IPS-15b (cell line): ENCODE results near the gene HGD.
A peak's percentile ranks its signal among the peaks of the same experiment; 100 is the strongest.
"Not testable (repeated sequence)": the region's sequence is repeated elsewhere in the genome, so short reads cannot be mapped to it uniquely, and the experiment has no call there.

Source experiments
- H3K27me3 ChIP-seq: one replicate; pipeline ENCODE4 v1.6.1; 2013; ENCODE audit warnings: low read length; ENCODE audit not compliant: control insufficient read depth, insufficient read depth
- H3K36me3 ChIP-seq: one replicate; pipeline ENCODE4 v1.6.1; 2013; ENCODE audit warnings: low read length; ENCODE audit not compliant: control insufficient read depth, insufficient read depth
- H3K4me1 ChIP-seq: one replicate; pipeline ENCODE4 v1.6.1; 2013; ENCODE audit warnings: mild to moderate bottlenecking, low read length; ENCODE audit not compliant: control insufficient read depth, insufficient read depth
- H3K4me3 ChIP-seq: one replicate; pipeline ENCODE4 v1.5.1; 2013; ENCODE audit warnings: low read depth, low read length
- H3K9ac ChIP-seq: one replicate; pipeline ENCODE4 v1.6.1; 2013; ENCODE audit warnings: low read depth, mild to moderate bottlenecking, low read length
- H3K9me3 ChIP-seq: one replicate; pipeline ENCODE4 v1.6.1; 2013; ENCODE audit warnings: mild to moderate bottlenecking, low read length; ENCODE audit not compliant: control insufficient read depth, insufficient read depth

HGD gene

GRCh38 chr3:120678331-120678947 is 3.6 kb downstream of the HGD start:
- Histone ChIP-seq H3K4me3 (no peak overlapping the region), H3K9ac (peak overlapping the region; percentile 27), H3K9me3 (no peaks in the 10 kb centered on the region), H3K36me3 (no peaks in the 10 kb centered on the region), H3K4me1 (peaks cover 40% of the 10 kb centered on the region), H3K27me3 (no peaks in the 10 kb centered on the region)

- H3K4me3 ChIP-seq, H3K36me3 ChIP-seq, H3K9me3 ChIP-seq, H3K9ac ChIP-seq, H3K27me3 ChIP-seq: not testable (repeated sequence)
- peaks cover 40% of the 10 kb centered on the region for H3K4me1 ChIP-seq
Measured at GRCh38 chr3:120677193-120677592, 4.8 kb downstream of the HGD start.

GRCh38 chr3:120673116-120673515 is 8.9 kb downstream of the HGD start:
- Histone ChIP-seq H3K4me1 (peaks cover 14% of the 10 kb centered on the region), H3K4me3 (no peak overlapping the region), H3K9me3 (no peaks in the 10 kb centered on the region), H3K27me3 (no peaks in the 10 kb centered on the region), H3K36me3 (no peaks in the 10 kb centered on the region), H3K9ac (no peak overlapping the region)

GRCh38 chr3:120670576-120670975 is 11.5 kb downstream of the HGD start:
- no peaks in the 10 kb centered on the region for H3K36me3 ChIP-seq
- H3K27me3 ChIP-seq: no peaks in the 10 kb centered on the region
- H3K4me1 ChIP-seq: peaks cover 3% of the 10 kb centered on the region
- H3K4me3 ChIP-seq: no peak overlapping the region
- H3K9ac ChIP-seq: no peak overlapping the region
- H3K9me3 ChIP-seq: no peaks in the 10 kb centered on the region

- Histone ChIP-seq H3K27me3 (no peaks in the 10 kb centered on the region), H3K4me1 (peaks cover 3% of the 10 kb centered on the region), H3K36me3 (no peaks in the 10 kb centered on the region)
Measured at GRCh38 chr3:120664926-120665325, 17.1 kb downstream of the HGD start.

GRCh38 chr3:120661945-120662344 is 20.1 kb downstream of the HGD start:
- Histone ChIP-seq H3K36me3 (peaks cover 2% of the 10 kb centered on the region), H3K4me1 (no peaks in the 10 kb centered on the region), H3K4me3 (no peak overlapping the region), H3K27me3 (no peaks in the 10 kb centered on the region), H3K9ac (no peak overlapping the region), H3K9me3 (peaks cover 5% of the 10 kb centered on the region)

More at GRCh38 chr3:120664926-120665325, 17.1 kb downstream of the HGD start:
- Histone ChIP-seq H3K9ac (no peak overlapping the region), H3K9me3 (no peaks in the 10 kb centered on the region), H3K4me3 (no peak overlapping the region)

GRCh38 chr3:120661106-120661905 is 20.7 kb downstream of the HGD start:
- Histone ChIP-seq H3K36me3 (peaks cover 2% of the 10 kb centered on the region), H3K27me3 (no peaks in the 10 kb centered on the region), H3K4me3 (no peak overlapping the region), H3K9me3 (peaks cover 5% of the 10 kb centered on the region), H3K9ac (no peak overlapping the region), H3K4me1 (no peaks in the 10 kb centered on the region)

GRCh38 chr3:120659834-120660233 is 22.2 kb downstream of the HGD start:
- H3K9ac ChIP-seq: no peak overlapping the region
- no peaks in the 10 kb centered on the region for H3K27me3 ChIP-seq
- H3K36me3 ChIP-seq: peaks cover 2% of the 10 kb centered on the region
- H3K4me1 ChIP-seq: no peaks in the 10 kb centered on the region
- H3K4me3 ChIP-seq: no peak overlapping the region
- peaks cover 5% of the 10 kb centered on the region for H3K9me3 ChIP-seq

GRCh38 chr3:120659285-120659684 is 22.8 kb downstream of the HGD start:
- H3K4me1 ChIP-seq: no peaks in the 10 kb centered on the region
- H3K9me3 ChIP-seq: peaks cover 5% of the 10 kb centered on the region
- peaks cover 2% of the 10 kb centered on the region for H3K36me3 ChIP-seq
- H3K27me3 ChIP-seq: no peaks in the 10 kb centered on the region
- no peak overlapping the region for H3K4me3 ChIP-seq
- no peak overlapping the region for H3K9ac ChIP-seq

- H3K36me3 ChIP-seq: no peaks in the 10 kb centered on the region
- no peaks in the 10 kb centered on the region for H3K9me3 ChIP-seq
- H3K4me1 ChIP-seq: no peaks in the 10 kb centered on the region
- H3K9ac ChIP-seq: no peak overlapping the region
- no peaks in the 10 kb centered on the region for H3K27me3 ChIP-seq
- H3K4me3 ChIP-seq: no peak overlapping the region
Measured at GRCh38 chr3:120652896-120653545, 29.0 kb downstream of the HGD start.

GRCh38 chr3:120652281-120652680 is 29.8 kb downstream of the HGD start:
- no peaks in the 10 kb centered on the region for H3K9me3 ChIP-seq
- no peak overlapping the region for H3K9ac ChIP-seq
- H3K4me3 ChIP-seq: no peak overlapping the region
- H3K4me1 ChIP-seq: no peaks in the 10 kb centered on the region
- no peaks in the 10 kb centered on the region for H3K36me3 ChIP-seq
- H3K27me3 ChIP-seq: no peaks in the 10 kb centered on the region

GRCh38 chr3:120650311-120650710 is 31.7 kb downstream of the HGD start:
- no peaks in the 10 kb centered on the region for H3K27me3 ChIP-seq
- no peak overlapping the region for H3K9ac ChIP-seq
- no peak overlapping the region for H3K4me3 ChIP-seq
- no peaks in the 10 kb centered on the region for H3K9me3 ChIP-seq
- no peaks in the 10 kb centered on the region for H3K4me1 ChIP-seq
- H3K36me3 ChIP-seq: no peaks in the 10 kb centered on the region
